HG03558 (cell line): ENCODE measurements around the gene LDLRAP1.

ENCODE experiments used
- ATAC-seq: cut with Tn5 transposase; IDR thresholded peaks from one replicate; pipeline ENCODE4 v1.9.1; 2021; ENCODE audit warnings: moderate number of reproducible peaks; ENCODE audit not compliant: unreplicated experiment; ENCODE audit errors: extremely low read depth

The LDLRAP1 gene

GRCh38 chr1:25560001-25560400 is 16.6 kb downstream of the LDLRAP1 start:
- ATAC-seq, result no peak

DNA sequence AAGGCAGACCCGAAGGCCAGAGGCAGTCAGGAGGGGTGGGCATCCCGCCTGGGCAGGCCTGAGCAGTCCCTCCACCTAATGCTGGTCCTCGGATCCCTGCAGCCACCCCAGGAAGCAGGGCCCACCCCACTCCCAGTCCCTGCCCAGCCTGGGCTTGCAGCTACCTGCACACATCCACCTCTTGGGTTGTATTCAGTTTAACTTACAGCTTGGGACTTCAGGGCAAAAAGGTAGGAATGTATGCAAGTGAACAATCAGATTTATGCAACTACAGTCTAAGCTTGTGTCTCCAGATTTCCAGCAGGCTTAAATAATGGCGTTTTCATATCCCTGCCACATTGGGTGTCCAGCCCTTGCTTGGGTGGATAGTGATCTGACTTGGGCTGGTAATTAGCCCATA is 17.4 kb downstream of the LDLRAP1 start:
- ATAC-seq, result no peak

DNA sequence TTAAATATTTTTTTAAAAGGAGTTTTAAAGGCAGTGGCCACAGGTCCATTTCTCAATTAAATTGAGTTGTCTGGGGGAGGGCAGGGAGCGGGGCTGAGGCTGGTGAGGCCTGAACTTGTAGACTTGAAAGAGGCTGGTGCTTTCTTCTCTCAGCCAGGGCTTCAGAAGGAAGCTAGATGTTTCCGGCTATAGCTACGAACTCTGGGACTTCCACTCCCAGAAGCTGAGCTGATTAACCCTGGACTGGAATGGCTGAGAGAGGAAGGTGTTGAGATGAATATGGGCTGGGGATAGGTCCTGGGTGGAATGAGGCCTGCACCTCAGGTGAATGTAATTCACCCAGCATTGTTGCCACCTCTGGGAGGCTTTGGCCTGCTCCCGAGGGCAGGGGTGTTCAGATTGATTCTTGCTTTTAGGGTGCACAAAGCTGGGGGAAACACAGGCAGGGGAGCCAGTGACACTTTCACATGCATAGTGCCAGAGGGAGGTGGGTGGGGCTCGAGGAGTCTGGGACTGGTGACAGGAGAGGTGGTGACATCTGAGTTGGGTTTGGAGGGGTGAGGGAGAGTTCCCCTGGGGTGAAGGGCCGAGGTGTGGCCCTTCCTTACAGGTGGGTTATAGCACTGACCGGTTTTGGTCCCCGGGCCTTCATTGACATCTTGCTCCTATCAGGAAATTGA is 18.2 kb downstream of the LDLRAP1 start:
- ATAC-seq, result no peak

- ATAC-seq, result no peak
Measured at GRCh38 chr1:25562101-25562927, 18.9 kb downstream of the LDLRAP1 start.

DNA sequence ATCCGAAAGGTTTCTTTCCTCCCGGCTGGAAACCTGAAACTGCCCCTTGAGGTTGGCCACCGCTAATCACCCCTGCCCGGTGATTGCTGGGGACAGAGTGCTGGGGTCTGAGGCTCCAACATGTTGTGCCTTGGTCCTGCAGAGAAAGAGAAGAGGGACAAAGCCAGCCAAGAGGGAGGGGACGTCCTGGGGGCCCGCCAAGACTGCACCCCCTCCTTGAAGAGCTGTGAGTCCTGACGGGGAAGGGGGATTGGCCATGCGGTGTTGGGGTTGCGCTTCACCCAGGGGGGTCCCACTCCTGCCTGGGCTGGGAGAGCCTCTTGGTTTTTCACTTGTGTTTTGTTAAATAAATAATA is 19.5 kb downstream of the LDLRAP1 start:
- ATAC-seq, result no peak

DNA sequence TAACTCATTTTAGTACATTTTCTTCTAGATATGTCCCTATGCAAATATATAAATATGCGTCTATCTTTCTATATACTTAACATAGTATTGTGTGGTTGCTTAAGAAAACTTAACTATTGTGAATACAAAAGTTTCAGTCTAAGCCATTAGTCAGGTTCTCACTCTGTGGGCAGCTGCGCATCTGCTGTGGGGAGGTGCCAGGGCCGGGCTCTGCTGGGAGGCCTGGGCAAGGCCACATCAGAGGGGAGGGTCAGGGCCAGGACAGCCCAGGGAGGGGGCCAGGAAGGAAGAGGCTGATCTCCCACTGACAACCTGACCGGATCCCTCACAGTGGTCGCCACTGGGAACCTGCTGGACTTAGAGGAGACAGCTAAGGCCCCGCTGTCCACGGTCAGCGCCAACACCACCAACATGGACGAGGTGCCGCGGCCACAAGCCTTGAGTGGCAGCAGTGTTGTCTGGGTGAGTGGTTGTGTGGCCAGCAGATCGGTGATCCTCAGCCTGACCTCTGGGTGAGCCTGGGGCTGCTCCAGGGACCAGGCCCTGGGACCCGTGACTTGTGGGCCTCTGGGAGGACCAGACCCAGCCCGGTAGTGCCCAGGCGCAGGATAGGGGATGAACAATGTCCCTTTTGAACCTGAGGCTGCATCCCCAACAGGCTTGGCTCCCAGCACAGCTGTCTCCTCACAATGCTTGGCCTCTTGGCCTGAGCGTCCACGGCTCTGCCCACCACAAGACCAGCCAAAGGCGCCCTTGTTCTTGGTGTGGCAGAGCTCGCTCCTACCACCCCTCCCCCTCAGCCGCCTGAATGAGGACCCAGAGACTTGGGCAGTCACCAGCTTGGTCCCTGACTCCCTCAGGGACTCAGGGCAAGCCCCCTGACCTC is 20.2 kb downstream of the LDLRAP1 start:
- ATAC-seq, result no peak

DNA sequence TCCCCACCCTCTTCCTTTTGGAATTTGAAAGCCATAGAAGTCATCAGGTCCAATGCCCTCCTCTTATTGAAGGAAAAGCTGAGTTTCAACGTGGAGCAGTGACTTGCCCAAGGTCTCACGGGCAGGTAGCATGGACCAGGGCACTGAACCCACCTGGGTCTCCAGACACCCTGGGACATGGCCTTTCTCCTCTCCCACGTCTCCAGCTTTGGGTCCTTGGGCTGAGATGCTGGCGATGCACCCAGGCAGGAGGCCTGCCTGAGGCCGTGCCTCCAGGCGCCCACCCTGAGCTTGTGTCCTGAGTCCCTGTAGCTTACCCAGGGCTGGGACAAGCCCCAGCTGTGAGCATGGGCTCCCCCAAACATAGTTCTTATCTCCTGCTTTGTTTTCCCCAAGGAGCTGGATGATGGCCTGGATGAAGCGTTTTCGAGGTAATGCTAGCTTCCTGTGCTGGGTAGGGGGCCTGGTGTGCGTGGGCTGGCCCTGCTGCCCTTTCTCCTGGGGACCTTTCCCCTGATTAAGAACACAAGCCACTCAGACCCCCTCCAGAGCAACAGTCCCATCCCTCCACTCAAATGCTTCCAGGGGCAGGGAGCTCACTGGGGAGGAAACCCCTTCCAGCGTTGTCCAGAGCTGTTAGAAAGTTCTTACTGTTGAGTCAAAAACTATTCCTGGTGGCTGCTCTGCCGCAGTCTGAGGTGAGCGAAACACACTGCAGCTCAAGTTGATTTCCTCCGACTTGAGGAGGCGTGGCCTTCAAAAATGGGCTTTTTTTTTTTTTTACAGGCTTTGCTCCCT is 21.6 kb downstream of the LDLRAP1 start:
- no peak for ATAC-seq

DNA sequence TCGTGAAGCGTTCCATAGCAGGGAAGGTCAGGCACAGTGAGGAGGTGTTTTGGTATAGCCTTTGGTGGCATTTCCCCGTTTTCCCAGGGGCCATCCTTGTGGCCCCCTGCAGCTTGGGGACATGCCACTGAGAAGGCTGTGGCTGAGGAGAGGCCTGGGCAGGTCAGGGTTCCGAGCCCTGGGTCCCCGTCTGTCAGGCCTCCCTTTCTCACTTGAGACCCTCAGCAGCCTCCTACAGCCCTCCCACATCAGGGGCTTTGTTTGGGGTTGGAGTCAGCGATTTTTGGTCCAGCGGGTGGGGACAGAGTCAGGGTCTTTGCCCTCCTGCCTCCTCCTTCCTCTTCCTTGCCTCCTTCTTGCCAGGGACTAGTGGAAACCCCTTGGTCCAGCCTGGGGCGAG is 22.2 kb downstream of the LDLRAP1 start:
- no peak for ATAC-seq

DNA sequence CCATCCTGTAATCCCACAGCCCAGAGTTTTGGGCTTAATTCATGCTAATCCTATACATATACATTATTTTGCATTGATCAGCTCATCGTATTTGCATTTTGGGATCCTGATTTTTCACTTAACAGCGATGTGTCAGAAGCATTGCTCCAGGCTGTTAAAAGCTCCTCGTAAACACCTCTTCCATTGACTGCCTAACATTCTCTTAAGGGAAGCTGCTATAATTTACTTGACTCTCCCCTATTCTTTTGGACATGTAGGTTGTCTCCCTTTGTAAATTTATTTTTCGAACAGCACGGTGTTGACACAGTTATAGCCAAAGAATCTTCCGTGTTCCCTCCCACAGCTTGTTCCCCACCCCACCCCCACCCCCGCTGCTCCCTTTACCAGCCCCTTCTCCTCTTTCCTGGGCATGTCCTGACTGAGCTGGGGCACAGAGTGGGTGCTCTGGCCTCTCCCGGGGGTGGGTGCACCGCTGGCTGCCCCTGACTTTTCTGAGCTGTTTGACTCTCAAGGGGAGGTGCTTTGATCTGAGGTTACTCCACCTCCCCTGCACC is 22.8 kb downstream of the LDLRAP1 start:
- no peak for ATAC-seq

GRCh38 chr1:25566730-25567341 is 23.4 kb downstream of the LDLRAP1 start:
- no peak for ATAC-seq

DNA sequence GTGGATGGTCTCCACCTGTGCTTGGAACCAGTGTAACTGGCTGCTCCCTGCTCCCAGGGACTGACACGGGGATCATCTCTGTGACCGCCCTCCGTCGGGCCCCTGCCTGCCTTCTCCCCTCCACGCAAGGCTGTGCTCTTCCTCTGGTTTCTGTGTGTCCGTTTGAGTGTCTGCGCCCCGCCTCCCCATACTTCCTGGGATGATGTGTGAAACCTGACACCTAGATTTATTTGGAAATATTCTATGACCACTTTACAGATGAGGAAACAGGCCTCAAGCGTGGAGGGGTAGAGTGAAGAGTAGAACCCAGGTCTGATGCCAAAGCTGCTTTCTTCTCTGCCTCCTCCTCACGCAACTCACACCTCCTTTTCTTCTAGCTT is 24.3 kb downstream of the LDLRAP1 start:
- ATAC-seq, result no peak

DNA sequence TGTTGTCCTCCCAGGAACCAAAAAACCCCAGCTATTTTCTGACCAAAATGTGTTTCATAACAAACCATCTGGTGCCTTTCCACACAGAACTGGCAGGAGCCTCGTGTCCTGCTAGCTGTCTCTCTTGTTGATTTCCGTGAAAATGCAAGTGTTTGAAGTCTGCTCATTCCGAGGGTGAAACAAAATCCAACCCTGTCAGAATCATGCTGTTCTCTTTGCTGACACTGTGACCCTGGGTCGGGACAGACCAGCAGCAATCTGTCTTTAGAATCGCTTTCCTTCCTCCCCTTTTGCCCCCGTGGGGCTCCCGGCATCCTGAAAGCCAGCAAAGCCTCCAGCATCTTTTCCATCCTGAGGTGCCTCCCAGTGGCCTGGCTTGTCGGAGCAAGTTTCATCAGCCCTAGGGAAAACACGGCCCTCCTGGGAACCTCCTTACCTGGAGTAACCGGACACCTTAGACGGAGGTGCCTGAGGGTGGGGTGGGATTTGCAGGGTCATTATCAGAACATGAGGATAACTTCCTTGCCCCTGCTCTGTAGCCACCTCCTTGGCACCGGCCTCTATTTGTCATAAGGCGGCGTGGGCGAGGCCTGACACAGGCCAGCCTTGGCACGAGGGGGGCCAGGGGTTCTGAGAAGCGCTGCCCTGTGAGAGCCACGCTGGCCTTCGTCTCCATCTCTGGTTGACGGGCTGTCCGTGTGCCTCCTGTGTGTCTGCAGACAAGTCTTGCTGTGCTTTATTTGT is 24.9 kb downstream of the LDLRAP1 start:
- no peak for ATAC-seq

DNA sequence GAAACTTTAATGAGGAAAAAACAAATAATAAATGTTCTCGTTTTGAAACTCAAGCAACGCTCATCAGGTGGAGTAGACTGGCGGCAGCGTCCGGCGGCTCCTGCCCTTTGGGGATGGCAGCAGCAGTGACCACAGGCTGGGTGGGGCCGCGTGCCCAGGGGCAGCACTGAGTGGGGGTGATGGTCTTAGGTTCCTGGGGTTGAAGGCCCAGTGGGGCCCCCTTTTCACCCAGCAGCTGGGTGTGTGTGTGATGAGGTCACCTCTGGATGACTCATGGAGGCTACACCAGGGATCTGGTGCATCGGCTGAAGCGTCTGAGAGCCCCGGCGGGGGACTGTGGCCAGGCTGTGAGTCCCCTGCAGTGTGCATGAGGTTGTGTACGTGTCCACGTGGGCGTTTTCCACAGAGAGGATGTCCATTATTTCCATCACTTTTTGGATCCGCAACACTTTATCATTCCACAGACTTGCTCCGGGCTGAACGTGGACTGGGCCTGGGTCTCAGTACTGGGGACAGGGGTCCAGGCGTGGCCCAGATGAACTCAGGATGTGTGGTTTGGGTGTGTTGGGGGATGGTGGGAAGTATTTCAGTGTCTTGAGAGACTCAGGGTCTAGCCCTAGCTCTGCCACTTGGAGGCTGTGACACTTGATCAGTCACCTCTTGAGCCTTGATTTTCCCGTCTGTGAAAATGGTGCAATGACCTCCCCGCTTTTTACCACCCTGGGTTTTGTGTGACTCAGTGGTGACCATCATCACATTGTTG is 25.6 kb downstream of the LDLRAP1 start:
- ATAC-seq, result no peak

DNA sequence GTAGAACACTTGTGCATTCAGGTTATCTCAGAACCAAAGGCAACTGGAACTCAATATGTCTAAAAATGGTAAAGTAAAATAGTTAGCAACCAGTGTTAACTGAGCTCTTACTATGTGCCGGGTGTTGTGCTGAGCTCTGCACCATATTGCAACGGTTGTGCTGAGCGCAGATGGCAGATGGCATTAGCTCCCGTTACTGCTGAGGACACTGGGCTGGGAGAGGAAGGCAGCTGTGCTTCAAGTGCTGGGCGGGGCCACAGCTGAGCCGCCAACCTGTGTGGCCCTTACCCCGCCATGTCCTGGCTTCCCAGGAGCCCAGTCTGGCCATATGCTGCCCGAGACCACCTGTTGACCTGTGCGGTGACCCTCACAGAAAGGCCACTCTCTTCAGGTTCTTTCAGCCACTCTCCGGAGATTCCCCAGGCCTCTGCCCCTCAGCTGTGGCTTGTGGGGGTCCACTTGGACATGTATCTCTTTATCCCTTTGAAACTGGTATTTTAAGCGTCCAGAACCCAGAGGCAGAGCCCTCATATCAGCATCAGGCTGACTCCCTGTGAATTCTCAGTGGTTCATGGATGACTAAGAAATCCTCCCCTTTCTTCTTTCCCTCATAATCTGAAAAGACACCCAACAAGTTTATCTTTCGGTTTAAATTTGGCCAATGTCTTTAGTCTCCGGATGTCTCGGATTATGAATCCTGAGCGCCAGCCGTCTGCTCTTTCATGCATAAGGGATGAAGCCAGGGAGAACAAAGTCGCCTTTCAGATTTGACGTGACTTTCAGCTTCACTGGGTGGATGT is 26.4 kb downstream of the LDLRAP1 start:
- ATAC-seq, result no peak

DNA sequence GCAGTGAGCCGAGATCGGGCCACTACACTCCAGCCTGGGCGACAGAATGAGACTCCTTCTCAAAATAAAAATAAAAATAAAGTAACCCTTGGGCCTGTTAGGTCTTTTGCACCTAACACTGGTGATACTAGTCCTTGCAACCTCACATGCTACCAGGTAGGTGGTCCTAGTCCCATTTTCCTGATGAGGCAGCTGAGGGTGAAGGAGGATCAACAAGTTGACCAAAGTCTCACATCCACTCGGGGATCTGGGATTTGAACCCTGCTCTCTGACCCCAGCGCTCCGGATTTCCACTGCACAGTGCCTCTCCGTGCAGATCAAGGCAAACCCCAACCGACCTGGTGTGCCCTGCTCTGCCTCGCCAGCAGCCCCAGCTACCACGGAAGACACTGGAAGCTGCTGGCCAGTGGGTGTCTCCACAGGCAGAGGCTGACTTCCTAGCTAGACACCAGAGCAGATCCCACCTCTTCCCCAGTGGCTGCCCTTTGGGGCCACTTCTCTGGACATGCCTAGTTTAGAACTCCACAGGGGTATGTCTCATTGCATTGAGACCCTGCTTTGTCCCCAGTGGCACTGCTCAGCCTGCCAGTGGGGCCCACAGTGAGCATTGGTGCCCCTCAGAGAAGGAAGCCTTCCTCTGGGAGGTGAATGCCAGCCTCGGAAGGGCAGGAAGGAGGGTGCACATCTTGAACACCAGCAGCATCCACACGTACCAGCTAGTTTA is 27.6 kb downstream of the LDLRAP1 start:
- no peak for ATAC-seq

DNA sequence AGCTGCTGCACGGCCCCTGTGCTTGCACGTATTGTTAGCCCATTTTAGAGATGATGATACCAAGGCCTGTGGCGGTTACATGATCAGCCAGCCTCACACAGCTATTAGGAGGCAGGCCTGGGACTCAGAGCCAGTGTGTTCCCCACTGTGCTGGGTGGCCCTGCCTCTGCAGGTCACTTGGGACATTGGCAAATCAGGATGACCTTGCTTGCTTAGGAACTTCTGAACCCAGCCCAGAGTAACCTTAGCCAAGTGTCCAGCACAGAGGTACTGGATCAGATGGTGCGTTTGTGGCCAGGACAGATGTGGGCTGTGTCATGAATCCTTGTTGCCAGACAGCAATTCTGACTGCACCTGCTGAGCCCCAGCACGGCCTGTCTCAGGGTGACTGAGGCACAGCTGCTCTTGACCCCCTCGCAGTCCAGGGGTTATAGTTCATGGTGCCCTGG is 28.1 kb downstream of the LDLRAP1 start:
- no peak for ATAC-seq

DNA sequence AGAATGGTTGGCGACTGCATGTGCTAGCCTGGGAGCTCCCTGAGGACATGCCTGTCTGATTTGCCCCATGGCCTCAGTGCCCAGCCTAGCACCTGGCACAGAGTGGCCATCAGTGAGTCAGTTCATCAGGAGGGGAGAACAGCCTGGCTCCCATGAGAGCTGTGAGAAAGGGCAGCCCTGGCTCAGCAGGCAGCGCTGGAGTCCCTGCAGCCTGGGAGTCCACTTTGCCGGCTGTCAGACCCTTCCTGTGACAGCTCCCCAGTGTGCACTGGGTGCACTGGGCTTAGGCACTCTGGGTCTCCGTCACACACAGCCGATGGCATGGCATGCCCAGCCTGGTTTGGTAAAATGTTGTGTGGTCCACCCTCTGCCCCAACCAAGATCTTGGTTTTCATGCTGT is 28.7 kb downstream of the LDLRAP1 start:
- ATAC-seq, result no peak
